ENCODE measurements around the gene MIB2.

- no peak for TF ChIP-seq CTCF (conservative IDR thresholded peaks at IDR 0.05; ENCODE audit: low read length)
- TF ChIP-seq EZH2phosphoT487 (IDR thresholded peaks at IDR 0.05; ENCODE audit: borderline replicate concordance), result no peak
Observed at GRCh38 chr1:1578371-1578940, 36.8 kb upstream of the MIB2 start.

Data from Loucy (cell line).